Colonic mucosa (tissue), 4 donors: Measurements from ENCODE around the gene BRD9. TPM values are rescaled to one million over a fixed set of nuclear protein-coding genes. Genes with fewer than 3 reads are reported as not detected.
"Not testable (repeated sequence)": the region's sequence is repeated elsewhere in the genome, so short reads cannot be mapped to it uniquely, and the experiment has no call there.

Source experiments
- DNase-seq: peaks from one replicate; pipeline ENCODE4 v3.0.0-alpha.2; 2020
- H3K27ac ChIP-seq: fragments of 200-600 bp; one replicate; pipeline ENCODE4 v1.8.0; 2021
- H3K27me3 ChIP-seq: fragments of 200-600 bp; one replicate; pipeline ENCODE4 v1.8.0; 2021
- H3K36me3 ChIP-seq: fragments of 200-600 bp; one replicate; pipeline ENCODE4 v1.8.0; 2021
- H3K4me1 ChIP-seq: fragments of 200-600 bp; one replicate; pipeline ENCODE4 v1.8.0; 2021; ENCODE audit warnings: mild to moderate bottlenecking
- H3K4me3 ChIP-seq: fragments of 200-600 bp; one replicate; pipeline ENCODE4 v1.8.0; 2021
- H3K9ac ChIP-seq, 2 donors: one replicate each; pipeline ENCODE4 v1.7.0; 2013; ENCODE audit warnings: control low read depth in 2 of 2, low read depth in 2 of 2, low read length in 2 of 2
- H3K9me3 ChIP-seq: fragments of 200-600 bp; one replicate; pipeline ENCODE4 v1.8.0; 2021
- intact Hi-C: fragments of 100-400 bp; cut with DNase I; formaldehyde crosslinking; loops from one replicate; pipeline ENCODE4 v1.14.1; 2022
- total RNA-seq, 2 donors: library from RNA; stranded (reverse); fragmentation: NEBNext Ultra II Directional in 1 of 2; extraction: Animal tissue kit (Norgen Biotek cat#: 25700) in 1 of 2; gene quantifications; one replicate each; pipeline ENCODE4 v1.2.1, GENCODE V29; 2021
- TF ChIP-seq, protein P1 (sequence below): fragments of 200-600 bp; IDR thresholded peaks from one replicate; pipeline ENCODE4 v1.8.0; 2022; ENCODE audit warnings: antibody characterized with exemption, mild to moderate bottlenecking
- donor health status: healthy.
- donor health status: DM: no; HTN: no; CAD: no.
- donor health status: DM: no; HTN: no; CAD: no.

Gene BRD9
- total RNA-seq, 2 donors from 2014 or later: 22.3 to 41.8 TPM

- H3K27me3 ChIP-seq: no peaks in the 10 kb centered on the region
- H3K4me3 ChIP-seq: no peak overlapping the region
- no peak for DNase-seq
- no peak overlapping the region for H3K27ac ChIP-seq
- no peak overlapping the region for H3K9ac ChIP-seq
- H3K4me1 ChIP-seq: no peaks in the 10 kb centered on the region
- intact Hi-C loops: no loop called here
- H3K9me3 ChIP-seq: no peaks in the 10 kb centered on the region
- peaks cover 26% of the 10 kb centered on the region for H3K36me3 ChIP-seq
- TF ChIP-seq, protein P1, sequence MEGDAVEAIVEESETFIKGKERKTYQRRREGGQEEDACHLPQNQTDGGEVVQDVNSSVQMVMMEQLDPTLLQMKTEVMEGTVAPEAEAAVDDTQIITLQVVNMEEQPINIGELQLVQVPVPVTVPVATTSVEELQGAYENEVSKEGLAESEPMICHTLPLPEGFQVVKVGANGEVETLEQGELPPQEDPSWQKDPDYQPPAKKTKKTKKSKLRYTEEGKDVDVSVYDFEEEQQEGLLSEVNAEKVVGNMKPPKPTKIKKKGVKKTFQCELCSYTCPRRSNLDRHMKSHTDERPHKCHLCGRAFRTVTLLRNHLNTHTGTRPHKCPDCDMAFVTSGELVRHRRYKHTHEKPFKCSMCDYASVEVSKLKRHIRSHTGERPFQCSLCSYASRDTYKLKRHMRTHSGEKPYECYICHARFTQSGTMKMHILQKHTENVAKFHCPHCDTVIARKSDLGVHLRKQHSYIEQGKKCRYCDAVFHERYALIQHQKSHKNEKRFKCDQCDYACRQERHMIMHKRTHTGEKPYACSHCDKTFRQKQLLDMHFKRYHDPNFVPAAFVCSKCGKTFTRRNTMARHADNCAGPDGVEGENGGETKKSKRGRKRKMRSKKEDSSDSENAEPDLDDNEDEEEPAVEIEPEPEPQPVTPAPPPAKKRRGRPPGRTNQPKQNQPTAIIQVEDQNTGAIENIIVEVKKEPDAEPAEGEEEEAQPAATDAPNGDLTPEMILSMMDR: no peak
Observed at GRCh38 chr5:883475-884181, 9.0 kb downstream of the BRD9 start.

DNA sequence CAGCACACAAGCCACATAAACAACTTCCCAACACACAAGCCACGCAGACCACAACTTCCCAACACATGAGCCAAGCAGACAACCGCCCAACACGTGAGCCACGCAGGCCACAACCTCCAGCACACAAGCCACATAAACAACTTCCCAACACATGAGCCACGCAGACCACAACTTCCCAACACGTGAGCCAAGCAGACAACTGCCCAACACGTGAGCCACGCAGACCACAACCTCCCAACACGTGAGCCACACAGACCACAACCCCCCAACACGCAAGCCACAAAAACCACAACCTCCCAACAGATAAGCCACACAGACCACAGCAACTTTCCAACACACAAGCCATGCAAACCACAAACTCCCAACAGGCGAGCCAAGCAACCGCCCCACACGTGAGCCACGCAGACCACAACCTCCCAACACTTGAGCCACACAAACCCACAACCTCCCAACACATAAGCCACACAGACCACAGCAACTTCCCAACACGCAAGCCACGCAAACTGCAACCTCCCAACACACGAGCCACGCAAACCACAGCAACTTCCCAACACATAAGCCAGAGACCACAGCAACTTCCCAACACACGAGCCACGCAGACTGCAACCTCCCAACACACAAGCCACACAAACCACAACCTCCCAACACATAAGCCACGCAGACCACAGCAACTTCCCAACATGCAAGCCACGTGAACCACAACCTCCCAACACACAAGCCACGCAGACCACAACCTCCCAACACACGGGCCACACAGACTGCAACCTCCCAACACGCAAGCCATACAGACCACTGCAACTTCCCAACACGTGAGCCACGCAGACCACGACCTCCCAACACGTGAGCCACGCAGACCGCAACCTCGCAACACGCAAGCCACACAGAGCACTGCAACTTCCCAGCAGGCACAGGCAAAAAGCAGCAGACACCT, 10.1 kb downstream of the BRD9 start:
- Histone ChIP-seq H3K36me3 (peaks cover 19% of the 10 kb centered on the region), H3K9ac (no peak overlapping the region), H3K4me1 (no peaks in the 10 kb centered on the region), H3K27ac (no peak overlapping the region), H3K4me3 (no peak overlapping the region), H3K27me3 (no peaks in the 10 kb centered on the region), H3K9me3 (no peaks in the 10 kb centered on the region)
- DNase-seq: no peak
- TF ChIP-seq, protein P1: no peak
- intact Hi-C loops: no loop called here

DNA sequence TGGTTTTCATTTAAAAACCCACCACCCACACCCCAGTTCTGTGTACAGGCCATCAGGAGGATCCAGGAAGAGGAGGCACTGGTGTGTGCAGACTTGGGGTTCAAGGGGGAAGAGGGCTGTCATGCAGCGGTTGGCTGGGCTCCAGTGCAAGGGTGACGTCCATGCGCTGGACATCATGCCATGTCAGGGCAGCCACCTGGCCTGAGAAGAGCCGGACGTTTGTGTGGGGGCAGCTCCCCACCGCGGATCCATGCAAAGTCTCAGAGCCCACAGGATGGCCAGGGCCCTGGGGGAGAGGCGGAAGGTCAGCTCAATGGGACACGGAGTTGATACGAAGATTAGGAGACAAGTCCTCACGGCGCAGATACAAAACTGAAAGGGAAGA, 11.1 kb downstream of the BRD9 start:
- TF ChIP-seq, protein P1: no peak
- DNase-seq: no peak
- Histone ChIP-seq H3K4me1 (no peaks in the 10 kb centered on the region), H3K4me3 (no peak overlapping the region), H3K27me3 (no peaks in the 10 kb centered on the region), H3K9me3 (no peaks in the 10 kb centered on the region), H3K36me3 (peaks cover 14% of the 10 kb centered on the region), H3K9ac (no peak overlapping the region), H3K27ac (no peak overlapping the region)
- intact Hi-C loops: no loop called here

- intact Hi-C loops: no loop called here
- Histone ChIP-seq H3K27me3 (no peaks in the 10 kb centered on the region), H3K4me3 (no peak overlapping the region), H3K36me3 (peaks cover 19% of the 10 kb centered on the region), H3K9me3 (no peaks in the 10 kb centered on the region), H3K4me1 (no peaks in the 10 kb centered on the region), H3K9ac (no peak overlapping the region), H3K27ac (no peak overlapping the region)
- no peak for DNase-seq
- TF ChIP-seq, protein P1: no peak
Observed at GRCh38 chr5:880816-881550, 11.6 kb downstream of the BRD9 start.

- intact Hi-C loops, H3K4me1 ChIP-seq, H3K4me3 ChIP-seq, H3K36me3 ChIP-seq, DNase-seq, H3K9ac ChIP-seq, H3K27me3 ChIP-seq, H3K9me3 ChIP-seq, H3K27ac ChIP-seq: not testable (repeated sequence)
Observed at GRCh38 chr5:878677-879076, 13.9 kb downstream of the BRD9 start.
